HepG2 (cell line): Measurements from ENCODE around the gene KLF11. TPM values are rescaled to one million over a fixed set of nuclear protein-coding genes. Genes with fewer than 3 reads are reported as not detected.

ENCODE experiments used
- ATAC-seq: fragments of 200-7000 bp; cut with Tn5 transposase; 3 replicates; pipeline ENCODE4 v1.9.1; 2020; ENCODE audit warnings: mild to moderate bottlenecking, moderate library complexity
- BruUV-seq: library from RNA; stranded (reverse); fragments of 400-500 nt; replicated peaks from 2 replicates; lab custom pipeline; 2021; lab: Mats Ljungman, UMichigan
- CTCF ChIA-PET: fragments of 300-600 bp; formaldehyde crosslinking; extraction: SDS; loops from one replicate; lab custom pipeline; 2021; ENCODE audit warnings: low total read pairs, inconsistent platforms, low intra/inter-chr PET ratio; lab: Yijun Ruan, JAX
- POLR2A ChIA-PET: fragments of 350-600 bp; sonication (Branson Sonifier 250); formaldehyde crosslinking; loops from one replicate; lab custom pipeline; 2020; ENCODE audit warnings: antibody characterized with exemption, inconsistent platforms; lab: Yijun Ruan, JAX
- DNase-seq: peaks from one replicate; pipeline ENCODE4 v3.0.0-alpha.2; 2015; ENCODE audit warnings: low spot score
- FAIRE-seq: peaks from 3 replicates; lab custom pipeline; 2011; peaks lifted over from hg19 to GRCh38; lab: Jason Lieb, UNC
- H2AFZ ChIP-seq: one replicate; pipeline ENCODE4 v1.6.1; 2011; ENCODE audit warnings: low read length, inconsistent platforms
- H3K27ac ChIP-seq: fragments of 300-600 bp; 3 replicates; pipeline ENCODE4 v1.8.0; 2011; ENCODE audit warnings: mixed run types, mild to moderate bottlenecking, mixed read lengths, low read length, inconsistent platforms; ENCODE audit not compliant: insufficient read depth; ENCODE audit errors: extremely low read length
- H3K27me3 ChIP-seq, 2 experiments: fragments of 200-600 bp in 1 of 2; 2 replicates in 1 of 2; 3 replicates in 1 of 2; pipeline versions ENCODE4 v1.6.0 to v1.8.0; 2011; ENCODE audit warnings: low read length in 2 of 2, mild to moderate bottlenecking in 2 of 2, moderate library complexity in 2 of 2, inconsistent platforms in 1 of 2; ENCODE audit not compliant: insufficient read depth in 2 of 2, control insufficient read depth in 1 of 2
- H3K36me3 ChIP-seq, 2 experiments: fragments of 200-600 bp in 1 of 2; replicated peaks in 1 of 2; 2 replicates in 1 of 2; 3 replicates in 1 of 2; pipeline versions ENCODE4 v1.5.1 to v1.8.0; 2011; ENCODE audit warnings: low read length in 2 of 2, inconsistent platforms in 1 of 2; ENCODE audit not compliant: insufficient read depth in 2 of 2, control insufficient read depth in 1 of 2
- H3K4me1 ChIP-seq: 2 replicates; pipeline ENCODE4 v1.5.1; 2012; ENCODE audit warnings: low read length, inconsistent platforms; ENCODE audit not compliant: insufficient read depth
- H3K4me2 ChIP-seq: 2 replicates; pipeline ENCODE4 v1.6.0; 2011; ENCODE audit warnings: low read depth, low read length, inconsistent platforms
- H3K4me3 ChIP-seq, 3 experiments: fragments of 200-600 bp in 1 of 3; sonication (generic), shearing (Covaris generic) in 1 of 3; replicated peaks in 1 of 3; 2 replicates each; pipeline ENCODE4 v1.5.1; 2011 to 2016; ENCODE audit warnings: low read length in 3 of 3, inconsistent platforms in 2 of 3, low read depth in 2 of 3, mild to moderate bottlenecking in 2 of 3, control low read depth in 1 of 3, mixed read lengths in 1 of 3; ENCODE audit not compliant: insufficient read depth in 1 of 3
- H3K79me2 ChIP-seq: one replicate; pipeline ENCODE4 v1.6.1; 2011; ENCODE audit warnings: low read length, inconsistent platforms; ENCODE audit not compliant: insufficient read depth
- H3K9ac ChIP-seq: 2 replicates; pipeline ENCODE4 v1.6.0; 2011; ENCODE audit warnings: mild to moderate bottlenecking, low read depth, low read length, inconsistent platforms; ENCODE audit not compliant: insufficient read depth
- H3K9me3 ChIP-seq: 2 replicates; pipeline ENCODE4 v1.5.1; 2012; ENCODE audit warnings: mild to moderate bottlenecking, low read length
- H4K20me1 ChIP-seq: 2 replicates; pipeline ENCODE4 v1.6.0; 2011; ENCODE audit warnings: inconsistent platforms, mild to moderate bottlenecking, low read length, moderate library complexity; ENCODE audit not compliant: insufficient read depth
- EHMT2 ChIP-seq: fragments of 200-600 bp; sonication (generic); IDR thresholded peaks from 2 replicates; pipeline ENCODE4 v1.7.0; 2017; ENCODE audit warnings: antibody characterized with exemption, low read depth, low read length, borderline replicate concordance
- MEIS1 ChIP-seq: sonication (generic); formaldehyde crosslinking; IDR thresholded peaks from 2 replicates; pipeline ENCODE4 v1.9.0; 2021; ENCODE audit warnings: mild to moderate bottlenecking, missing genetic modification reagents, moderate library complexity, borderline replicate concordance
- MXD4 ChIP-seq: IDR thresholded peaks from 2 replicates; pipeline ENCODE4 v1.6.1; 2016; ENCODE audit warnings: mild to moderate bottlenecking, missing biosample characterization, missing genetic modification reagents
- TBX3 ChIP-seq: fragments of 450-650 bp; IDR thresholded peaks from 2 replicates; pipeline ENCODE4 v1.6.1; 2017; ENCODE audit warnings: antibody characterized with exemption, mild to moderate bottlenecking, inconsistent platforms, borderline replicate concordance
- ZNF180 ChIP-seq: sonication (generic); formaldehyde crosslinking; IDR thresholded peaks from 2 replicates; pipeline ENCODE4 v1.4.0; 2020; ENCODE audit warnings: low read depth, missing genetic modification reagents, borderline replicate concordance
- ZNF883 ChIP-seq: sonication (generic); formaldehyde crosslinking; IDR thresholded peaks from 2 replicates; pipeline ENCODE4 v1.5.1; 2020; ENCODE audit warnings: mild to moderate bottlenecking, missing genetic modification reagents; ENCODE audit errors: not compliant biosample characterization
- WGBS: methylation state at CpG from one replicate; pipeline ENCODE4 v1.1.6; 2017; ENCODE audit warnings: low lambda C conversion rate; 5-methylcytosine and 5-hydroxymethylcytosine counted together
- in situ Hi-C: cut with HindIII; loops from 2 replicates; pipeline ENCODE4 v1.10.0; 2017; ENCODE audit warnings: low pct_unique_long_range_greater_than_20kb; ENCODE audit not compliant: extremely low pct_ligation_motif_present
- intact Hi-C: fragments of 100-400 bp; cut with micrococcal nuclease; formaldehyde crosslinking; loops from one replicate; pipeline ENCODE4 v1.10.0; 2022; ENCODE audit not compliant: unreplicated experiment
- polyA plus RNA-seq, 8 experiments: library from polyadenylated mRNA; depleted of rRNA in 3 of 8; stranded (reverse) in 7 of 8; unstranded in 1 of 8; fragments of >200 nt; fragmentation: Illumina TruSeq in 4 of 8; extraction: Trizol in 4 of 8; gene quantifications; 2 replicates each; pipeline versions ENCODE4 v1.2.1 to v1.2.3, GENCODE V29; 2011 to 2016; ENCODE audit warnings: low read depth in 4 of 8, missing spikeins in 1 of 8, mixed read lengths in 1 of 8; ENCODE audit not compliant: insufficient read depth in 1 of 8
- total RNA-seq, 5 experiments: library from RNA; depleted of rRNA; stranded (reverse); fragments of >200 nt; fragmentation: Illumina TruSeq; extraction: Trizol; gene quantifications; 2 replicates each; pipeline ENCODE4 v1.2.3, GENCODE V29; 2016; ENCODE audit warnings: low read depth in 1 of 5
- TF ChIP-seq, protein P1 (sequence below): sonication (generic); formaldehyde crosslinking; IDR thresholded peaks from 2 replicates; pipeline ENCODE4 v1.4.0; 2020; ENCODE audit warnings: missing genetic modification reagents

Gene KLF11
- total and polyA plus RNA-seq, 2 of the 13 experiments (the other 11 are each of a cell fraction or from before 2014, with no cell fraction given), result 2.5 to 11.8 TPM

DNA sequence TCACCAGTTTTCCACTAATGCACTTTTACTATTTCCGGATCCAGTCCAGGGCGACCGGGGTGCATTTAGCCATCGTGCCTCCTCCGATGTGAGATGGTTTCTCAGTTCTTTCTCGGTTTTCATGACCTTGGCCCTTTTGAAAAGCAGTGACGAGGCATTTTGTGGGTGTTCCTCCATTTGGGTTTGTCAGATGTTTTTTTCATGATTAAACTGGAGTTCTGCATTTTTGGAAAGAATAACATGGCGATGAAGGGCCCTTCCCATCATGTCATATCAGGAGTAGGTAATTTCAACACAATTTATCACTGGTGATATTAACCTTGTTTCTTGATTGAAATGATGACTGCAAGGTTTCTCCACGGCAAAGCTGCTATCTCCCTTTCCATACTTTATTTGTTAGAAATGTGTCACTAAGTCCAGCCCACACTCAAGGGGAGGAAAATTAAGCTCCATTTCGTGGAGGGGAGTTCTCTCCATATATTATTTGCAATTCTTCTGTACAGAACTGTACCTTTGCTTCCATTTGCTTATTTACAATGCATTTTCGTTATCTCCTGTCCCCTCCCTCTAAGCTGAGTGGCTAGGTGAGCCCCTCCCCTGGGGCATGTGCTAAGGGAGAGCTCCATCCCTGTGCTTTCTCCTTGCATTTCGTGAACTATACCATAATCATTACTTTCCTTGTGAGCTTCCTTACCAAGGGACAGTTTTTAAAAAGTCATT, 8.9 kb upstream of the KLF11 start:
- in situ Hi-C loops, result no loop called here
- no peak overlapping the region for H3K9ac ChIP-seq
- no peak for TF ChIP-seq EHMT2
- TF ChIP-seq ZNF180 (CRISPR knock-in tag), result no peak
- no peak for TF ChIP-seq ZNF883 (CRISPR knock-in tag)
- TF ChIP-seq MEIS1 (CRISPR knock-in tag), result no peak
- no peak for TF ChIP-seq MXD4 (CRISPR knock-in tag)
- TF ChIP-seq TBX3, result no peak
- TF ChIP-seq, protein P1, sequence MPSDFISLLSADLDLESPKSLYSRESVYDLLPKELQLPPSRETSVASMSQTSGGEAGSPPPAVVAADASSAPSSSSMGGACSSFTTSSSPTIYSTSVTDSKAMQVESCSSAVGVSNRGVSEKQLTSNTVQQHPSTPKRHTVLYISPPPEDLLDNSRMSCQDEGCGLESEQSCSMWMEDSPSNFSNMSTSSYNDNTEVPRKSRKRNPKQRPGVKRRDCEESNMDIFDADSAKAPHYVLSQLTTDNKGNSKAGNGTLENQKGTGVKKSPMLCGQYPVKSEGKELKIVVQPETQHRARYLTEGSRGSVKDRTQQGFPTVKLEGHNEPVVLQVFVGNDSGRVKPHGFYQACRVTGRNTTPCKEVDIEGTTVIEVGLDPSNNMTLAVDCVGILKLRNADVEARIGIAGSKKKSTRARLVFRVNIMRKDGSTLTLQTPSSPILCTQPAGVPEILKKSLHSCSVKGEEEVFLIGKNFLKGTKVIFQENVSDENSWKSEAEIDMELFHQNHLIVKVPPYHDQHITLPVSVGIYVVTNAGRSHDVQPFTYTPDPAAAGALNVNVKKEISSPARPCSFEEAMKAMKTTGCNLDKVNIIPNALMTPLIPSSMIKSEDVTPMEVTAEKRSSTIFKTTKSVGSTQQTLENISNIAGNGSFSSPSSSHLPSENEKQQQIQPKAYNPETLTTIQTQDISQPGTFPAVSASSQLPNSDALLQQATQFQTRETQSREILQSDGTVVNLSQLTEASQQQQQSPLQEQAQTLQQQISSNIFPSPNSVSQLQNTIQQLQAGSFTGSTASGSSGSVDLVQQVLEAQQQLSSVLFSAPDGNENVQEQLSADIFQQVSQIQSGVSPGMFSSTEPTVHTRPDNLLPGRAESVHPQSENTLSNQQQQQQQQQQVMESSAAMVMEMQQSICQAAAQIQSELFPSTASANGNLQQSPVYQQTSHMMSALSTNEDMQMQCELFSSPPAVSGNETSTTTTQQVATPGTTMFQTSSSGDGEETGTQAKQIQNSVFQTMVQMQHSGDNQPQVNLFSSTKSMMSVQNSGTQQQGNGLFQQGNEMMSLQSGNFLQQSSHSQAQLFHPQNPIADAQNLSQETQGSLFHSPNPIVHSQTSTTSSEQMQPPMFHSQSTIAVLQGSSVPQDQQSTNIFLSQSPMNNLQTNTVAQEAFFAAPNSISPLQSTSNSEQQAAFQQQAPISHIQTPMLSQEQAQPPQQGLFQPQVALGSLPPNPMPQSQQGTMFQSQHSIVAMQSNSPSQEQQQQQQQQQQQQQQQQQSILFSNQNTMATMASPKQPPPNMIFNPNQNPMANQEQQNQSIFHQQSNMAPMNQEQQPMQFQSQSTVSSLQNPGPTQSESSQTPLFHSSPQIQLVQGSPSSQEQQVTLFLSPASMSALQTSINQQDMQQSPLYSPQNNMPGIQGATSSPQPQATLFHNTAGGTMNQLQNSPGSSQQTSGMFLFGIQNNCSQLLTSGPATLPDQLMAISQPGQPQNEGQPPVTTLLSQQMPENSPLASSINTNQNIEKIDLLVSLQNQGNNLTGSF (CRISPR knock-in tag), result no peak
- no peaks in the 10 kb centered on the region for H4K20me1 ChIP-seq
- no peaks in the 10 kb centered on the region for H3K79me2 ChIP-seq
- no peak overlapping the region for H3K4me2 ChIP-seq
- intact Hi-C loops, result no loop called here
- no peak overlapping the region for H2AFZ ChIP-seq
- 48% methylated on average over 12 of the region's 12 CpGs for WGBS
- H3K4me3 ChIP-seq, result no peak overlapping the region
- FAIRE-seq, result no peak
- no TSS peak for BruUV-seq
- no peak for ATAC-seq
- ChIA-PET CTCF (no interaction called here), POLR2A (interaction anchor here (0.8 kb wide), 1 partner anchor 8 kb away, joined by 5 read pairs; no protein-coding TSS in a partner anchor)
- H3K9me3 ChIP-seq, result no peaks in the 10 kb centered on the region
- no peaks in the 10 kb centered on the region for H3K36me3 ChIP-seq
- no peak overlapping the region for H3K27ac ChIP-seq
- DNase-seq, result no peak
- peaks cover 38% of the 10 kb centered on the region for H3K4me1 ChIP-seq
- peaks cover 2 to 68% of the 10 kb centered on the region in 2 experiments for H3K27me3 ChIP-seq
